Retinal pigment epithelial cell (primary cell): Measurements from ENCODE around the gene GPR52.

Experiments
- DNase-seq: peaks from one replicate; pipeline ENCODE4 v3.0.0-alpha.2; 2010; ENCODE audit warnings: low read depth
- H3K4me3 ChIP-seq: 2 replicates; pipeline ENCODE4 v1.5.1; 2011; ENCODE audit warnings: mild to moderate bottlenecking, low read length, control low read depth, moderate library complexity
- TF ChIP-seq, protein P1 (sequence below): conservative IDR thresholded peaks from 2 replicates; pipeline ENCODE4 v1.5.1; 2011; ENCODE audit warnings: low read depth, low read length, control low read depth, inconsistent platforms

The GPR52 gene, protein sequence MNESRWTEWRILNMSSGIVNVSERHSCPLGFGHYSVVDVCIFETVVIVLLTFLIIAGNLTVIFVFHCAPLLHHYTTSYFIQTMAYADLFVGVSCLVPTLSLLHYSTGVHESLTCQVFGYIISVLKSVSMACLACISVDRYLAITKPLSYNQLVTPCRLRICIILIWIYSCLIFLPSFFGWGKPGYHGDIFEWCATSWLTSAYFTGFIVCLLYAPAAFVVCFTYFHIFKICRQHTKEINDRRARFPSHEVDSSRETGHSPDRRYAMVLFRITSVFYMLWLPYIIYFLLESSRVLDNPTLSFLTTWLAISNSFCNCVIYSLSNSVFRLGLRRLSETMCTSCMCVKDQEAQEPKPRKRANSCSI

DNA sequence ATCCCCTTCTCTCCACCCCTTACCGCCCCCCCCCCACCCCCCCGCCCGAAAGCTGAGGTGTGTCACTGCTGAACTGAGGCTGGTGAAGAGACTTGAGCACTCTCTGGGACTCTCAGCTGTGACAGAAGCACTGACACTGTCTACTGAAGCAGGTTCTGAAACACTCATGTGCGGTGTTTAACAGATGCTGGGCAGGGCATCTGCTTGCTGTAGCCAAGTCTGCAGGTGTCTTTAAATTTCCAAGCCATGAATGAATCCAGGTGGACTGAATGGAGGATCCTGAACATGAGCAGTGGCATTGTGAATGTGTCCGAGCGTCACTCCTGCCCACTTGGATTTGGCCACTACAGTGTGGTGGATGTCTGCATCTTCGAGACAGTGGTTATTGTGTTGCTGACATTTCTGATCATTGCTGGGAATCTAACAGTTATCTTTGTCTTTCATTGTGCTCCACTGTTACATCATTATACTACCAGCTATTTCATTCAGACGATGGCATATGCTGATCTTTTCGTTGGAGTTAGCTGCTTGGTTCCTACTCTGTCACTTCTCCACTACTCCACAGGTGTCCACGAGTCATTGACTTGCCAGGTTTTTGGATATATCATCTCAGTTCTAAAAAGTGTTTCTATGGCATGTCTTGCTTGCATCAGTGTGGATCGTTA lies at the start of gene GPR52:
Gene GPR52, plus strand, starts transcription at position 99 of the 665 bp plus-strand sequence. Its CDS starts 148 bp downstream, at position 247.
- DNase-seq: no peak
- TF ChIP-seq, protein P1, sequence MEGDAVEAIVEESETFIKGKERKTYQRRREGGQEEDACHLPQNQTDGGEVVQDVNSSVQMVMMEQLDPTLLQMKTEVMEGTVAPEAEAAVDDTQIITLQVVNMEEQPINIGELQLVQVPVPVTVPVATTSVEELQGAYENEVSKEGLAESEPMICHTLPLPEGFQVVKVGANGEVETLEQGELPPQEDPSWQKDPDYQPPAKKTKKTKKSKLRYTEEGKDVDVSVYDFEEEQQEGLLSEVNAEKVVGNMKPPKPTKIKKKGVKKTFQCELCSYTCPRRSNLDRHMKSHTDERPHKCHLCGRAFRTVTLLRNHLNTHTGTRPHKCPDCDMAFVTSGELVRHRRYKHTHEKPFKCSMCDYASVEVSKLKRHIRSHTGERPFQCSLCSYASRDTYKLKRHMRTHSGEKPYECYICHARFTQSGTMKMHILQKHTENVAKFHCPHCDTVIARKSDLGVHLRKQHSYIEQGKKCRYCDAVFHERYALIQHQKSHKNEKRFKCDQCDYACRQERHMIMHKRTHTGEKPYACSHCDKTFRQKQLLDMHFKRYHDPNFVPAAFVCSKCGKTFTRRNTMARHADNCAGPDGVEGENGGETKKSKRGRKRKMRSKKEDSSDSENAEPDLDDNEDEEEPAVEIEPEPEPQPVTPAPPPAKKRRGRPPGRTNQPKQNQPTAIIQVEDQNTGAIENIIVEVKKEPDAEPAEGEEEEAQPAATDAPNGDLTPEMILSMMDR: no peak
- H3K4me3 ChIP-seq: no peak within 1 kb of the TSS

DNA sequence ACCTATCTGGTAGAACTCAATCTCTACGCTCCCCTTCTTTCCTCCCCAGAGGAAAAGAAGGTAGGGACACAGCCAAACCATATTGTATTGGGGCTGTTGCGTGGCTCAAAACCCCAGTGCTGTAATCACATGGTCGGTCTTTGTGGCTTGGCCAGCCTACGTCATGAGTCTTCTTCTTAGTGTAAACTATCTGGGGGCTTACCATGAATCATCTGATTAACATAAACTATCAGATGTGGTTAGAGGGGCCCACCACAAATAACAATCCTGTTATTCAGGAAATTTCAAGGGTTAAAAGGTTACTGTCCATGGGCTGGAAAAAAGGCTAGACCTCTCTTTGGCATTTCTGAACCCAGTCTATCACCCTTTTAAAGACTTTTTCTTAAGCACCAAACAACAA lies 49.5 kb upstream of the GPR52 start:
- peak; percentile 22 for DNase-seq
- TF ChIP-seq, protein P1: no peak
- H3K4me3 ChIP-seq: no peak overlapping the region

DNA sequence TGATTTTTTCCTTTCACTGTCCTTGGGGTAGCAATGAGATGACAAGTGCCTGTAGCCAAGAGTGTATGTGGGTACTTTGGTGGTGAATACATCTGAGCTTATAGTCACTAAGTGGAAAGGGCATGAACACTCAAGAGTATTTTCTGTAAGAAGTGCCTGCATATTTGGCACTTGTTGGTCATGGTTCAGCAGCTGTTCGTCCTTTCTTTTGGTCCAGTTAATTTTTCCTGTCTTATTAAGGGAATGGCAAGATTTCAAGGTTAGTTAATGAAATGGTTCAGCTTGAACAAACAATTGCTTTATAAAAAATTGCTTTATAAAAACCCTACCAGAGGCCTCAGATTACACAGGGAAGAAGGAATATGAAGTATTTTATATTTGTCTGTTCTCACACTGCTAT lies 48.6 kb upstream of the GPR52 start:
- DNase-seq: no peak
- TF ChIP-seq, protein P1: no peak
- no peak overlapping the region for H3K4me3 ChIP-seq

GRCh38 chr1:174401075-174401474 lies 46.7 kb upstream of the GPR52 start:
- no peak overlapping the region for H3K4me3 ChIP-seq
- TF ChIP-seq, protein P1: no peak
- DNase-seq: no peak

GRCh38 chr1:174405219-174405618 lies 42.5 kb upstream of the GPR52 start:
- DNase-seq: no peak
- H3K4me3 ChIP-seq: no peak overlapping the region
- TF ChIP-seq, protein P1: no peak

- no peak overlapping the region for H3K4me3 ChIP-seq
- DNase-seq: no peak
- TF ChIP-seq, protein P1: no peak
Observed at GRCh38 chr1:174406421-174406820, 41.3 kb upstream of the GPR52 start.

DNA sequence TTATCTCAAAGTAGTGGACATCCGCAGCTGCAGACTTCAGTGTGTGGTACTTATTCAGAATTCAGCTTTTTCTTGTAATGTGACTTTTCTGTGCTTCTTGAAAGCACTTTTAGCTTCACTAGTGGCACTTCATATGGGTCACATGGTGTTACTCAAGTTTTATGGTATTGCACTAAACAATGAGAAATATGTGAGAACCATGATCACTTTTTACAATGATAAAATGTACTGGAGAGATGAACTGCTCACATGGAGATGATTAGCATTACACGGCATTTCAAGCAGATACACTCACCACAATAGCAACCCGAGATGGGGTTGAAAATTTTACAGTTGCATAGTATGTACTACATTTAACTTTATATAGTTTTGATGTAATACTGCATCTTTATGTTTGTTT lies 40.1 kb upstream of the GPR52 start:
- TF ChIP-seq, protein P1: no peak
- DNase-seq: no peak
- no peak overlapping the region for H3K4me3 ChIP-seq
